GM18519 (cell line): Measurements from ENCODE around the gene LXN.

Experiments used
- ATAC-seq: cut with Tn5 transposase; IDR thresholded peaks from one replicate; pipeline ENCODE4 v1.9.1; 2021; ENCODE audit warnings: mild to moderate bottlenecking, moderate library complexity; ENCODE audit not compliant: unreplicated experiment, low FRiP score

The LXN gene

GRCh38 chr3:158671821-158672214 is 630 bp downstream of the LXN start:
- ATAC-seq, result peak; percentile 2

GRCh38 chr3:158668506-158668905 is 3.9 kb downstream of the LXN start:
- ATAC-seq, result no peak

- ATAC-seq, result no peak
Measured at GRCh38 chr3:158666416-158666815, 6.0 kb downstream of the LXN start.

GRCh38 chr3:158663832-158664231 is 8.6 kb downstream of the LXN start:
- no peak for ATAC-seq

- ATAC-seq, result no peak
Measured at GRCh38 chr3:158663246-158663645, 9.2 kb downstream of the LXN start.

- no peak for ATAC-seq
Measured at GRCh38 chr3:158660711-158661110, 11.7 kb downstream of the LXN start.

- ATAC-seq, result peak; percentile 75
Measured at GRCh38 chr3:158659454-158660237, 12.8 kb downstream of the LXN start.

GRCh38 chr3:158658889-158659288 is 13.6 kb downstream of the LXN start:
- no peak for ATAC-seq

GRCh38 chr3:158652463-158652862 is 20.0 kb downstream of the LXN start:
- ATAC-seq, result no peak

- ATAC-seq, result no peak
Measured at GRCh38 chr3:158651192-158651591, 21.3 kb downstream of the LXN start.

GRCh38 chr3:158649791-158650190 is 22.7 kb downstream of the LXN start:
- ATAC-seq, result no peak

GRCh38 chr3:158644345-158644908 is 28.0 kb downstream of the LXN start, which contains the start of gene GFM1:
Gene GFM1, plus strand, starts transcription at chr3:158644527. Its CDS starts 108 bp downstream, at chr3:158644635.
- peak; percentile 98 for ATAC-seq

- no peak for ATAC-seq
Measured at GRCh38 chr3:158642474-158643210, 29.8 kb downstream of the LXN start.

- no peak for ATAC-seq
Measured at GRCh38 chr3:158642005-158642404, 30.4 kb downstream of the LXN start.

GRCh38 chr3:158640646-158641045 is 31.8 kb downstream of the LXN start:
- ATAC-seq, result no peak

GRCh38 chr3:158631981-158632380 is 40.5 kb downstream of the LXN start:
- no peak for ATAC-seq

GRCh38 chr3:158625881-158626280 is 46.6 kb downstream of the LXN start:
- ATAC-seq, result no peak

- no peak for ATAC-seq
Measured at GRCh38 chr3:158617982-158618875, 54.2 kb downstream of the LXN start.
